ENCODE measurements around the gene RPH3AL.

The RPH3AL gene

GRCh38 chr17:352421-353212 is at the start of gene RPH3AL:
RPH3AL (minus strand) TSS chr17:352807; CDS start chr17:327543, 25,264 bp downstream.
- TF ChIP-seq CTCF (IDR thresholded peaks at IDR 0.05; ENCODE audit: extremely low read depth, missing control alignments) = no peak

GRCh38 chr17:400257-400656 is 47.6 kb upstream of the RPH3AL start:
- TF ChIP-seq CTCF (IDR thresholded peaks at IDR 0.05; ENCODE audit: extremely low read depth, missing control alignments) = no peak
- no peak for DNase-seq (ENCODE audit: low spot score)

More at GRCh38 chr17:352421-353212, at the start of gene RPH3AL:
- no peak for DNase-seq (ENCODE audit: low spot score)

DNA sequence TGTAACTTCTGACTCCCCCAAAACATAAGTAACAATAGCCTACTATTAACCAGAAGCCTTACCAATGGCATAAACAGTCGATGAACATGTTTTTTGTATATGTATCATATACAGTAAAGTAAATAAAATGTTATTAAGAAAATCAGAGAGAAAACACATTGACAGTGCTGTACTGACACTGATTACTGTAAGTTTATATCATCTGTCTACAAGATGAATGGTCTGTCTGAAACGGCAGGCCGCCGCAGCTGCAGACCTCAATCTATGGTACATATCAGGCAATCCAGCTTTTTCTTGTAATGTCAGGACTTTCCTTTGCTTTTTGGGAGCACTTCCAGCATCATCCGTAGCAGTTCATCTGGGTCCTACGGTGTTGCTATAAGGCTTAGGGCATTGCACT is 44.2 kb upstream of the RPH3AL start:
- DNase-seq (ENCODE audit: low spot score) = no peak
- no peak for TF ChIP-seq CTCF (IDR thresholded peaks at IDR 0.05; ENCODE audit: extremely low read depth, missing control alignments)

GRCh38 chr17:395974-396373 is 43.4 kb upstream of the RPH3AL start:
- TF ChIP-seq CTCF (IDR thresholded peaks at IDR 0.05; ENCODE audit: extremely low read depth, missing control alignments) = no peak

GRCh38 chr17:395179-395578 is 42.6 kb upstream of the RPH3AL start:
- DNase-seq (ENCODE audit: low spot score) = no peak
- no peak for TF ChIP-seq CTCF (IDR thresholded peaks at IDR 0.05; ENCODE audit: extremely low read depth, missing control alignments)

More at GRCh38 chr17:395974-396373, 43.4 kb upstream of the RPH3AL start:
- DNase-seq (ENCODE audit: low spot score) = no peak

DNA sequence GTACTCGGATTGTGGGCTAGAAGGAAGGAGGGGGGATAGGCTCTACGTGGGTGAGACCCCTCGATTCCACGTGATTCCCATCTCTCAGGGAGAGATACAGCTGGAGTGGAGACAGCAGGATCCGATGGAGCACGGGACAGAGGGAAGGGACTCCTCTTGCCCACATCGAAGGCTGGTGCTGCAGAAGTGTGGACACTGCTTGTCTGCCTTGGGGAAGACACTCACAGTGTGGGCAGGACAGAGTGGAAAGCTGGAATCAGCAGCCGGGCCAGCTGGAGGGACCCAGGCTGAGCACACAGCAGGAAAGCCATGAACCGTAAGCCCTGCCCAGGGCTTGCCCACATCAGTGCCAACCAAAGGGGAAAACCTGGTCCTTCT is 42.1 kb upstream of the RPH3AL start:
- TF ChIP-seq CTCF (IDR thresholded peaks at IDR 0.05; ENCODE audit: extremely low read depth, missing control alignments) = no peak
- no peak for DNase-seq (ENCODE audit: low spot score)

DNA sequence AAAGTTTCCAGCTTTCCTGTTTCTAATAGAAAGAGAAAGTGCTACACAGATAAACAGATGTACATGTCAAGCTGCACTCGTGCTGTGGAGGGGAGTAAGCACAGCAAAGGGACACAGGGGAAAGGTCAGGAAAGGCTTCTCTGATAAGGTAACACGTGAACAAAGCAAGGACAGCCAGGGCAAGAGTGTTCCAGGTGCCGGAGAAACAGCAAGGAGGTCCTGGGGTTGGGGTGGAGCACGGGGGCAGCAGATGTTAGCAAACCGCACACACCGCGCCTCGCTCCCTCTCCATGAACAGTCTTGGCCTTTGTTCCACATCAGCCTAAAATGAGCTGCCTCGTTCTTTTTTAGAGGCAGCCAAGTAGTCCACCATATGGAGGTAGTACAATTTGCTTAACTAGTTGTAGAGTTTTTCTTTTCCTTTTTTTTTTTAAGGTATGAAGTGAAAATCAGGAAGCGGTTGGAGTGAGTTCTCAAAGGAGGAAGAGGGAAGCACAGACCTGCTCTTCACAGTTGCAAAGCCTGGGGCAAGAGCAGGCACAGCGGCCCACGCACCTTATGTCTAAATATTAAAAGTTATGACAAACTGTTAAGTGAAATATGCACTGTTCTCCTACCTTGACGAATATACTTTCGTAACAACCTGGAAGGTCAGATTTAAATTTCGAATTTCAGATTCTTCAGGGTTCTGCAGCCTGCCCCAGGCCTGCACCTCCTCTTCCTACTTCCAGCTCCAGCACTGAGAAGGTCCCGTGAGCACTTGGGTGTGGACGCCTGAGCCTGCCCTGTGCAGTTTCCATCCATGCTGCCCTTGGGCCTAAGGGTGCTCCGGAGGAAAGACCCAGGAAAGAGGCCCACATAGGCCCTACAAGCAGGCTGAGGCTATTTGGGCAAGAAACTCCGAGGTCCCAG is 41.5 kb upstream of the RPH3AL start:
- TF ChIP-seq CTCF (IDR thresholded peaks at IDR 0.05; ENCODE audit: extremely low read depth, missing control alignments) = no peak
- DNase-seq (ENCODE audit: low spot score) = no peak

Data from GM20000 (cell line).